ENCODE measurements around the gene CCNG2.

Gene CCNG2

DNA sequence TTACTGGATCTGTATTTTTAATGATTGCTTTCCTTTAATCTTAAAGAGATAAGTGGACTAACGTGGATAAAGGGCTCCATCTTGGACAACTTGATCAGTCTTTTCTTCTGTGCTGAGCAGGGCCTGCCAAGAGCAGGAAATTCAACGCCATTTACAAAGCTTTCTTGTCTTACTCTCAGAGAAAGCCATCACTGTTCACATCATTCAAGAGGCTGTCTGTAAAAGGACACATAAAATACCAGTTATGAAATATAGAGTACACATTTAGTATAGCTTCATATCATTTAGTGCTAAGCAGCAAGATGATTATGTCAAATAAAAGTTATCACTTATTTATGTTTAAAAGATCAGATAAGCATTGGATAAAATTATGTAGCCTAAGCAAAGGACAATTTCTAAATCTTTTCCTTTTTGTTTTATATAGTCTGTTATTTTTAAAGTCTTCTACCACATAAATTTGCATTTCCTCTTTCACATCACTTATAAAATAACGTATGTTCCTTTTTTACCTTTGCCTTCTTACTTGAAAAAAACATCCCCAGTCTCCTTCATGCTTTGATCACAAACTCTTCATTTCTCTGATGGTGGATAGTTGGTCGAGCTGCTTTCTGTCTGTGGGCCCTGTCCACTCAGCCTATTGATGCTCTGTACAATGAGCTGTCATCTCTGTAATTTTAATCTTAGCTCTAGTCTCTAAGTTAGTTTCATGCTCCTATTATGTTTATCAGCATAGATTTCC lies 2.1 kb upstream of the CCNG2 start:
- TF ChIP-seq GATA2 (IDR thresholded peaks at IDR 0.05; ENCODE audit: low read depth, low read length) (no peak), GATA3 (IDR thresholded peaks at IDR 0.05; ENCODE audit: low read depth, low read length) (no peak)

DNA sequence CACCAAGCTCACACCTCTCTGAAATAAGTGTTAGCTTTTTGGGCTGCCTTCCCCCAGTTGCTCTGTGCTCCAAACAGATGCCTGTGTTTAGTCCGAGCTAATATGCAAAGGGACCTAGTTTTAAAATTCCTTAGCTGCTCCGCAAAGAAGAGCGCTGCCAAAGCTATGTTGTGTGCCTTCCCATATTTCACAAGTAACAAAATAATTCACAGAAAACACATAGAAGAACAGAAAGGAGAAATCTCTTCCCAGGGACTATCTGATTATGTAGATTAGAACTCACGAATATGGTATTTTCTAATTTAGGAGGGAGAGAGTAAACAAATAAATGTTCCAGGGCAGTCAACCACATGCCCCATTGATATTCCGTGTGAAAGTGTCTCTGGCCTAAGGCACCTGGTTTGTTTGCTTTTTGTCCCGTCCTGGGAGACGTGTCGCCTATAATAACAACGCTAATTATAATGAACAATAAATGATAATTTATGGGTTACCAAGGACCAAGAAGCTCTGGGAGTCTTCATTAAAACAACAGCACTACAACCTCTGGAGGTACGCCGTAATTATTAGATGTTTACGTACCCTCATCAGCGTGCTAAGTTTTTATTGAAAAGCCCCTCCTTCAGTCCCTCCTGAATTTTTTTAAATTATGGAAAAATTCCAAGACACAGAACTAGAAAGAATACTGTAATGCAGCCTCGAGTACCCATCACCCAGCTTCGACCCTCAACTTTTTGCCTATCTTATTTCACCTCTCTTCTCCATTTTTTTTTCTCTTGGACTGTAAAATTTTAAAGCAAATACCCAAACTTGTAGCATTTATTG lies 1.2 kb upstream of the CCNG2 start:
- TF ChIP-seq GATA3 (IDR thresholded peaks at IDR 0.05; ENCODE audit: low read depth, low read length) (no peak), GATA2 (IDR thresholded peaks at IDR 0.05; ENCODE audit: low read depth, low read length) (no peak)

DNA sequence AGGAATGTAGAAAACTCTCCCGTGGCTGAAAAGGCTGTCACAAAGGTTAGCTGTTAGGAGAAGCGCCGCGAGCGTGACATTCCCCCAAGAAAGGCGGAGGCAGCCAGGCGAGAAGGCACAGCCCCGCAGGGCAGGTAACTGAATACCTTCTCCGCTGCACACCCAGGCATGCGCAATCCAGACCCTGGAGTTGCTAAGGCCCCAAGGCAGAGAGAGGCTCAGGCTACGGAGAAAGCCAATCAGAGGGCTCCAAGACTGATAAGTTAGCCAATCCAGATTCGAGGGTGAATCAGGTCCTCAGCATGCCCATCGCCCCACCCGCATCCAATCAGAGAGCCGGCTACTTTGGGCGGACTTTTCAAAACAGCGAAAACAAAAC lies 485 bp upstream of the CCNG2 start:
- TF ChIP-seq GATA2 (IDR thresholded peaks at IDR 0.05; ENCODE audit: low read depth, low read length): peak; percentile 6; the same call in 1 of the 2 replicates
- no peak for TF ChIP-seq GATA3 (IDR thresholded peaks at IDR 0.05; ENCODE audit: low read depth, low read length)

DNA sequence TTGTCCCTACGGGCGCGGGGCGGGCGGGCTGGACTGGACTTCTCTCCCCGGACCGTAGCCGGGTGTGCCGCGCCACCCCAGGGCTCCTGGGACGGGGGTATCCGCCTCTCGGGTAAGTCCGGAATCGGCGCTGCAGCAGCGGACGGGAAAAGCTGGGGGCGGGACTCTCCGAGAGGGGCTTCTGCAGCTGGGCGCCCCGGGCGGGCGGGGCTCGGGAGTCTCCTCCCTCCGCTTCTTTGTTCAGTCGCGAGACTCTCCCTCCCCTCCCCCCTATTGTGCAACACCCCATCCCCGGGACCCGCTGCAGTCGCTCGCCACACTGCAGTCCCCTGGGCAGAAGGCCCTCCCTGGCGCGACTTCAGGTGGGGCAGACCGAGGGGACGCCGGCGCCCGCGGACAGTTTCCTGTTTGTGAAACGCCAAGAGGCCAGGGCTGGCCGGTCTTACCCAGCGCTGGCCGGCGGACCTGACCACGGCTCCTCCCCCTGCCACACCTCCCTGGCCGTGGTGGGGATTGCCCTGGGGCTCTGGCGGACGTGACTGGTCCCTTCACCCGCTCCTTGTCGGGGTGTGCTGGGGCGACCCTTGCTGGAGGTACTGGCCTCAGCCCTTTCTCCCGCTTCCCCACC lies 966 bp downstream of the CCNG2 start:
- TF ChIP-seq GATA3 (IDR thresholded peaks at IDR 0.05; ENCODE audit: low read depth, low read length) (no peak), GATA2 (IDR thresholded peaks at IDR 0.05; ENCODE audit: low read depth, low read length) (no peak)

DNA sequence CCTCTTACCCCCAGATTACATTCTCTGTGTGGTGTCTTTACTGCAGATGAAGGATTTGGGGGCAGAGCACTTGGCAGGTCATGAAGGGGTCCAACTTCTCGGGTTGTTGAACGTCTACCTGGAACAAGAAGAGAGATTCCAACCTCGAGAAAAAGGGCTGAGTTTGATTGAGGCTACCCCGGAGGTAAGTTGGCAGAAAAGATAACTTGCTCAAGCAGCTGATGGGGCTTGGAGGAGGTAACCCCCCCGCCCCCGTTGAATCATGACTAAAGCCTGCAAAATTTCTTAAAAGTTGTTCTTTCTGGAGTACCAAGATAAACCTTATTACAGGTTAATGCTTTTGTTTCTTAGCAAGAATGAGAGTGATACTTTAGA lies 1.5 kb downstream of the CCNG2 start:
- no peak for TF ChIP-seq GATA3 (IDR thresholded peaks at IDR 0.05; ENCODE audit: low read depth, low read length)
- no peak for TF ChIP-seq GATA2 (IDR thresholded peaks at IDR 0.05; ENCODE audit: low read depth, low read length)

DNA sequence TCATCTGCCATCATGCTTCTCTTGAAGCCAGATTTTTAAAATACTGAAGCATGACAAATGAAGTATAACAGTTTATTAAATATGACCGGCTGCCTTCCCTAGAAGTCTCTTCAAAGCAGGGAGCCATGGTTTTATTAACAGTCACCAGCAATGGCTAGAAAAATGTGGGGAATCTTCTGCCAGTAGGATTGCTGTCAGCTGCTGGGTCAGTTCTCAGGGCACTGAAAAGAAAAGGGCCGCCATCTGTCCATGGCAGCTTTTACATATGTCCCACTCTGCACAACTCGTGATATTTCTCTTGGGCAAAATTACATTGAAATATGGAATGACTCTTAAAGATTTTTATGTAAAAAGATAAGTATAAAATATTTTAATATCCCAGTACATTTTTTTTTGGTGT lies 2.8 kb downstream of the CCNG2 start:
- TF ChIP-seq GATA3 (IDR thresholded peaks at IDR 0.05; ENCODE audit: low read depth, low read length) (no peak), GATA2 (IDR thresholded peaks at IDR 0.05; ENCODE audit: low read depth, low read length) (no peak)

DNA sequence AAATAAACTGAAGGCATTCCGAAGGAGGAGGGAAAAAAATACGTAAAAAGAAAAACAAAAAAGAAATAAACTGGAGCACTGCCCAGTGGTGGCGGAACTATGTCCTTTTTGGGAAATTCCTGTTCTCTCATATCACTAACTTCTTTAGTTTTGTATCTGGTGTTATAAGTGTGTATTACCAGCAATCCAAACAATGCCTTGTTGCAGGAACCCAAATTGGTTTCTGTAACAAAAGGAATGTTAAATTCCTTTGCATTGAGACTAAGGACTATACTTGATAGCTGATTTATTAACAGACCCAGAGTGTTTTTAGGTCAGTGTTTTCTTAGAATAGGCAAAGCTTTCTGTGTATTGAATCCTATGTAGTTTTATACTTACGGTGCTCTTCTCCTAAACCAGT lies 6.6 kb downstream of the CCNG2 start:
- TF ChIP-seq GATA3 (IDR thresholded peaks at IDR 0.05; ENCODE audit: low read depth, low read length) (no peak), GATA2 (IDR thresholded peaks at IDR 0.05; ENCODE audit: low read depth, low read length) (no peak)

DNA sequence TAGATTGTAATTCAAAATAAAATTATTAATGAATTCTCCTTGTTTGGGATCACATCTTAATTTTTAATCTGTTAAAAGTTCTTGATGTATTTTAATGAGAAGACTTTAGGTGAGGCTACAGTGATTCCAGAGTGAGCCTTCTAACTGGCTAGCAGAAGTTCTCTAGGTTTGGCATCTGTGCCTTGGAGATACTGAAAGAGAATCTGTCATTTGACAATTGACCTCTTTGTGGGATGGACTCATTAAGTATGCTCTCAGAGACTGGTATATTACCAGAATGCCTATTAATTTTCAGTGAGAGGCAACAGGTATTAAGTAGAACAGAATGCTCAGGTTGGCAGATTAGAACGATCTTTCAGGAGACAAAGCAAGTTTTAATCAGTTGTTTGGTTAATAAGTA lies 10.2 kb downstream of the CCNG2 start:
- TF ChIP-seq GATA3 (IDR thresholded peaks at IDR 0.05; ENCODE audit: low read depth, low read length): no peak
- no peak for TF ChIP-seq GATA2 (IDR thresholded peaks at IDR 0.05; ENCODE audit: low read depth, low read length)

DNA sequence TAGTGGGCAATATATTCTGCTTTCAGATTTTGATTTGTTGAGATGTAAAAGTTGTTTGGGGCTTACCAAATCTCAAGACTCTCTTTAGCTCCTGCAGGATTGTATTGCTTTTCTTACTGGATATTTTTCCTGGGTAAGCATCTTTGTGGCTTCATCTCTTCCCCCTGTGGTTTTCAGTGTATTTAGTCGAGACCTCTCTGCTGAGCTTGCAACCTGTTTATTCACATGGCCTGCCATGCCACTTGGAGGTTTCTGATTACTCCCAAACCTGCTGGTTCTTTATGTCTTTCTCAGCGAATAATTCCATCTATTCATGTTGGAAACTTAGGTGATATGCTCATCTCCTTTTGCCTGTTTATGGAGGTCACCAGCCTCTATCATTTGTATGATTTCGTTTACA lies 10.9 kb downstream of the CCNG2 start:
- TF ChIP-seq GATA3 (IDR thresholded peaks at IDR 0.05; ENCODE audit: low read depth, low read length) (no peak), GATA2 (IDR thresholded peaks at IDR 0.05; ENCODE audit: low read depth, low read length) (no peak)

DNA sequence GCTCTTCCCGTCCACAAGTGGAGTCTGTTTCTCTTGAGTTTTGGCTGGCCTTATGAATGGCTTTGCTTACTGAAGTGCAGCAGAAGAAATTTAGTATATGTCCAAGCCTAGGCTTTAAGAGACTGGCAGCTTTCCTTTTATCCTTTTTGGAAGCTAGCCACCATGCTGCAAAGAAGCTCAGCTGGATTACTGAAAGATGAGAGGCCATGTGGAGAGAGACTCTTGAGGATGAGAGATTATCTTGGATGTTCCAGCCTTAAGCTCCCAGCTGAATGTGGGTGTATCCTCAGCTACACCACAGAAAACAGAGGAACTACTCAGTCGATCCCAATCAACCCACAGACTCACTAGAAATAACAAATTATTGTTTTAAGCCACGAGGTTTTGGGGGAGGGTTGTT lies 12.5 kb downstream of the CCNG2 start:
- TF ChIP-seq GATA2 (IDR thresholded peaks at IDR 0.05; ENCODE audit: low read depth, low read length) (no peak), GATA3 (IDR thresholded peaks at IDR 0.05; ENCODE audit: low read depth, low read length) (no peak)

DNA sequence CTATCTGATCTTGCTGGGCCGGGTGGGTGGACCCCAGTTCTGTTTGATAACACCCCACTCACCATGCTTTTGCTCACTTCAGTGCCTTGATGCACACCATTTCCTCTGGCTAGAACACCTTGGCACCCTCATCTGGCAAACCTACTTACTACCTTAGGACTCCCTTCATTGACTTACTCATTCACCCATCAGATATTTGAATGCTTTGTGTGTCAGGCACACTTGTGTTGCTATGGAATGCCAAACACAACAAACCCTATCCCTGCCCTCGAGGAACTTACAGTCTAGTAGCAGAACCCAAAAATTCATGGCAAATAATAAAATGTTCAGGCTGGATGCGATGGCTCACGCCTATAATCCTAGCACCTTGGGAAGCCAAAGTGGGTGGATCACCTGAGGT lies 13.9 kb downstream of the CCNG2 start:
- TF ChIP-seq GATA2 (IDR thresholded peaks at IDR 0.05; ENCODE audit: low read depth, low read length): no peak

DNA sequence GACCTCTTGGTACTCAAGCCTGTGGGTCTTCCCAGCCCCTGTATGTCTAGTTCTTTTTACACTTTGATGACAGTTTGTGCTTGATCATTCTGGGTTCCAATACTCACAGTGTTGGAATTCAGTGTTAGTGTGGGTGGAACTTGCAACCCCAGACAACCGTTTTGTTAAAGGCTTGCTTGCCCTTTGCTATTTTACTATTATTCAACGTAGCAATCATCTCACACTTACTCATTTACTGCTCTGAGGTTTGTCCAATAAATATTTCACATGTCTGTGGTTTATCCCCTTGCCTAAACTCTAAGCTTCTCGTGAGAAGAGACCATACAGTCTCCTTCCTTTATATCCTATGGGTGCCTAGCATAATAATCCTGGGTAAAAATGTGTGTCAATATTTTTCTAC lies 15.3 kb downstream of the CCNG2 start:
- TF ChIP-seq GATA3 (IDR thresholded peaks at IDR 0.05; ENCODE audit: low read depth, low read length) (no peak), GATA2 (IDR thresholded peaks at IDR 0.05; ENCODE audit: low read depth, low read length) (no peak)

DNA sequence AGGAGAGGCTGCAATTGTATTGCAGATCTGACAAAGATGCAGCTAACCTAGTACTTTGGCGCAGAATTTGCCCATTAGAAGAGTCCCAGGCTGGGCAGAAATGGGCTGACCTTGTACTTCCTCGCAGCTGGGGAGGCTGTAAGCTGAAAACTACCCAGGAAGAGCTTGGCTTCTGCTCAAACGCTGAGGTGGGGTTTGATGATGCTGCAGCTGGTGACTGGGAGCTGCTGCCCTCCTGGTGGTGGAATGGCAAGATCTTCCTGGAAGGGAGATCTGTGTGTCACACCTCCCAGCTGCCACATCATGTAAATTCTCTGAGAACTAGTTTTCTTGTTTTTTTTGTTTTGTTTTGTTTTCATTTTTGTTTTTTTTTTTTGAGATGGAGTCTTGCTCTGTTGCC lies 17.4 kb downstream of the CCNG2 start:
- TF ChIP-seq GATA2 (IDR thresholded peaks at IDR 0.05; ENCODE audit: low read depth, low read length) (no peak), GATA3 (IDR thresholded peaks at IDR 0.05; ENCODE audit: low read depth, low read length) (no peak)

DNA sequence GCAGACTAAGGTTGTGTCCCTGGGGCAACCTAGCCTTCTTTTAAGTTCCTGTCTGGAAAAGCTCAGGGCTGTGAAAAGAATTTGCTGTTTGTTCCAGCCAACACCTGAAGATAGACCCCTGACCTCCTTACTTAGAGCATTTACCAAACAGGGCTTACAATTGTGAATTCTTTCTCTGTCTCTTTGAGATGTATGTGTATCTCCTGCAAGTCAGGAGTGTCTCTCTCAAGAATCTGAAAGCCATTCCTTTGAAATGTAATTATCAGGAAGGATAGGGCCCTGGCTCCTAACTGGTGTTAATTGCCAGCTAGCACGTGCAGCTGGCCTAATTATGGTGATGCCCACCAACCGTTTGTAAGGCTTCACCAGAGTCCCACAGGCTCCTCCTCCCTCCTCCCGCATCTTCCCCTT lies 18.2 kb downstream of the CCNG2 start:
- TF ChIP-seq GATA3 (IDR thresholded peaks at IDR 0.05; ENCODE audit: low read depth, low read length) (no peak), GATA2 (IDR thresholded peaks at IDR 0.05; ENCODE audit: low read depth, low read length) (no peak)

DNA sequence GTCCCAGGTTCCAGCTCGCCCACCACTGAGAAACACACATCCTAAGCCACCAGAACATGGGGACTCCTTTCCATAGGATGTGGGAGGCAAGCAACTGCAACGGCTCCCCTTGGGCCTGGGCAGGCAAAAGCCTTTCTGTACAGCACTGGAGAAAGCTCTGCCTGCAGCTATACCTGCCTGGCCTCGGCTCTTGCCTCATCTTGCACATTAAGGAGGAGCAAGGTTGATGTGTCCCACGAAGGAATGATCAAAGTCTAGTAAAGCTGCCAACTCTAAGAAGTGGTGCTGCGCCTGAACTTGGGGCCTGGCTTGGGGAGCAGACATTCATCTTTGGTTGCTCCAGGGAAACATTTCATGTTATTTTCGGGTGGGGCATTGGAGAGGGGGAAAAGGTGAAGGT lies 19.6 kb downstream of the CCNG2 start:
- TF ChIP-seq GATA2 (IDR thresholded peaks at IDR 0.05; ENCODE audit: low read depth, low read length) (no peak), GATA3 (IDR thresholded peaks at IDR 0.05; ENCODE audit: low read depth, low read length) (no peak)

All from SH-SY5Y (cell line).